GM12873 (cell line): ENCODE data around the gene CFAP77.
A peak's percentile ranks its signal among the peaks of the same experiment; 100 is the strongest.

Experiments
- CTCF ChIP-seq: IDR thresholded peaks from 2 replicates; pipeline ENCODE4 v1.5.1; 2012; ENCODE audit warnings: low read depth, mild to moderate bottlenecking, moderate library complexity, low read length, control low read depth; ENCODE audit not compliant: insufficient read depth; ENCODE audit errors: missing control alignments

CFAP77 gene

GRCh38 chr9:132504488-132504887 is 94.5 kb downstream of the CFAP77 start:
- TF ChIP-seq CTCF: no peak

GRCh38 chr9:132505991-132506655 is 96.1 kb downstream of the CFAP77 start:
- no peak for TF ChIP-seq CTCF

GRCh38 chr9:132506977-132507669 is 97.1 kb downstream of the CFAP77 start:
- TF ChIP-seq CTCF: no peak

GRCh38 chr9:132507670-132508469 is 97.9 kb downstream of the CFAP77 start:
- peak; percentile 85 for TF ChIP-seq CTCF

- no peak for TF ChIP-seq CTCF
Observed at GRCh38 chr9:132509928-132510874, 100.2 kb downstream of the CFAP77 start.

GRCh38 chr9:132511191-132511999 is 101.4 kb downstream of the CFAP77 start:
- no peak for TF ChIP-seq CTCF
